Amniotic epithelial cell (primary cell): ENCODE results near the gene CELF2.
A peak's percentile ranks its signal among the peaks of the same experiment; 100 is the strongest.

Source experiments
- DNase-seq: peaks from one replicate; pipeline ENCODE4 v3.0.0-alpha.2; 2010; ENCODE audit warnings: low read depth

CELF2 gene

DNA sequence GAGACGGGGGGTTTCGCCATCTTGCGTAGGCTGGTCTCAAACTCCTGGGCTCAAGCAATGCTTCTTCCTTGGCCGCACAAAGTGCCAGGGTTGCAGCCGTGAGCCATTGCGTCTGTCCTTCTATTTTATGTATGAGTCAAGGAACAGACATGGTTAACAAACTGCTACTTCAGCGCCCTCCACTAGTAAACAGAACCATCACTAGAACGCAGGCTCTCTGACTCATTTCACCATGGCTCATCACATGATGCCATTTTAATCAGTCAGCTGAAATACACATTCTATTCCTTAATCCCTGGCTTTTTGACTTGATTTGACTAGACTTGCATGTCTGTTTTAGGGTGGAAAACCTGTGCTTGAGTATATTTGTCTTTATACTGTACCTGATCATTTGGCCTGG lies 41.3 kb downstream of the CELF2 start:
- DNase-seq = peak; percentile 79

DNA sequence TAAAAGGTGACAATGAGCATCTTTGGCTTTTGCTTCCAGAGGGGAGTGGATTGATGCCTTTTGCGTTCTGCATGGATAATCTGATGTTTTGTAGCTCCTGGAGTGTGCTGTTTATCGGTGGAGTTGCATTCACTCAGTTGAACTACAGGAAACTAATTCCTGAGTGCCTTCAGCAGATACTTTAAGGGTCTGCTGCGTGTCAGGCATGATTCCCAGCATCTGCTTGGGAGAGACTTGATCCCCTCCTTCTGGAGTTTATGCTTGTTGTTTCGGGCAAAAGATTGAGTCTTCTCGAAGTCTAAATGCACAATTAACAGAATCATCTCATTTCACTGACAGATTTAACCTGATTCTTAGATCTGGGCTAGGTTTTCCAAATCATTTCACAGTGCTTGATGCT lies 46.2 kb downstream of the CELF2 start:
- DNase-seq = no peak

DNA sequence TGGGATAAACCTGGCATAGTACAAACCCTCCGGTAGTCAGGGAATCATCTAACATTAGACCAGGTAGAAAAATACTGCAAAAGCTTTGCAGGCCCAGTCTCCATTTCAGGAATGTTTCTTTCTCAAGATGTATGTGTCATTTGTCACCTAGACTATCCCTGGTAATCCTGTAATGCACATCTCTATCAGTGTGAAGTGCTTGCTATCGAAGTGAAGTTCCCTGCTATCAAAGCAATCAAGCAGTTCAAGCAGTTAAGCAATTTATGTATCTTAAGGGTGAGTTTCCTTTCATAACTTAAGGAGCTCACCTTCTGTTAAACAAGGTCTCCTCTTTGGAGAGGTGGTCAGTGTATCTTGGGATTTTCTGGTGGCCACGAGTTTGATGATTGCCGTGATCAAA lies 47.2 kb downstream of the CELF2 start:
- no peak for DNase-seq

DNA sequence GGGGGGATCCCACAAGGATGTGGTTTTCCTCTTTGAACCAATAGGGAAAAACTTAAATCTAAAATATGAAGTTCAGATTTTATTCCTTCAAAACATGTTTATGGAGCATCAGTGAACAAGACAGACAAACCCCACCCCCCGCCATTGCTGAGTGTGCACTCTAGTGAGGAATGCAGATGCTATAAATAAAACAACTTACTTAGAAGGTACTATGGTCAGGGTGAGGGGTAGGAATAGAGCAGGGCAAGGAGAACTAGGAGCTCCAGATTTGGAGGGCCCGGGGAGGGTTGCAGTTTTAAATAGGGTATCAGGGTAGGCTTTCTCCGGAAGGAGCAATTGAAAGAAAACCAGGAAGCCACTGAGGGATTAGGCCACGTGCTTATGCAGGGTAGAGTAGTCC lies 47.9 kb downstream of the CELF2 start:
- DNase-seq = no peak

DNA sequence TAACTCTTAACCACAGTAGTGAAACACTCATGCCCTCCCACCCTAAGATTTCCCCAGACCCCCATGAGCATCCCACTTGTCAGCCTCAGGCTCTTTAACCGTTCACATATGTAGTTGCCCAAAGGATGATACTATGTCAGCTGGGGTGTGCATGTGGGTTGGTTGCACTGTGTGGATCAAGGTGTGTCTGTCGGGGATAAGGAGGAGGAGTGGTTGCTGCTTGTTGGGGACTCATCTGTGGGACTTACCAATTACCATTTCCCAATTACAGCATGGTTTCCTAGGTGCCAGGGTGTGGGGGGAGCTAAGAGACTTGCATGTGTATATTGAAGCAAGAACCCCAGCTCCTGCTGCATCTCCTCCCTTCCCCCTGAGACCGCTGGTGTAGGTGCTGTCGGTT lies 48.8 kb downstream of the CELF2 start:
- no peak for DNase-seq

DNA sequence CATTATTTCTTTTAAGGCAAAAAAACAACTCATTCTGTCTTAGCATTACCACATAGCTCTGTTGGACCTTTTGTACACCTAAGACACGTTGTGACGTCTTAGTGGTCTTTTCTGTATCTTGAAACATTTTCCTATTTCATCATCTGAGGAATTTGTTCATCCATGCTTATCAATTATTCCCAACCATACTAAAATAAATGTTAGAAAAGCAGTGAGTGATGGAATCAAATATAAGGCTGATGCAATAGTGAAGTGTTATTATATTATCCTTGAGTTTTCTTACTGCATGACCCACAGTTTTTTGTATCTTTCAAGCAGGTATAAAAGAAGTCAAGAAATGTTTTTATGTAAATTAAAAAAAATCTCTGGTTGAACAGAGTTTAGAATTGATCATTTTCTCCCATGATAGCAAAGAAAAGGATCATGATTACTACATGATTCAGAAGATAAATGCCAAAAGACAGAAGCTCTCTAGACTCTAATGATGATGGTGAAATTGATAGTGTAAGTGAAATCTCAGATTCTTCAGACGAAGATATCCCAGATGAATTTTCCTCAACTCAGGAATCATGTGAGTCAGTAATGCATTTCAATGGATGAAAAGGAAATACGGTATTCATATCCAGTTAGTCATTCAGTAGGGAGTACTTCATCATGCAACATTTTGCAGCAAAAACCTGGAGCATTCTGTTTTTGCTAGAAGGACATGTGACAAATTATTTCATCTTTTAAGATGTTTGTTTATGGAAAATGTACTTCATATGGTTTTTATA lies 51.4 kb downstream of the CELF2 start:
- DNase-seq = no peak

DNA sequence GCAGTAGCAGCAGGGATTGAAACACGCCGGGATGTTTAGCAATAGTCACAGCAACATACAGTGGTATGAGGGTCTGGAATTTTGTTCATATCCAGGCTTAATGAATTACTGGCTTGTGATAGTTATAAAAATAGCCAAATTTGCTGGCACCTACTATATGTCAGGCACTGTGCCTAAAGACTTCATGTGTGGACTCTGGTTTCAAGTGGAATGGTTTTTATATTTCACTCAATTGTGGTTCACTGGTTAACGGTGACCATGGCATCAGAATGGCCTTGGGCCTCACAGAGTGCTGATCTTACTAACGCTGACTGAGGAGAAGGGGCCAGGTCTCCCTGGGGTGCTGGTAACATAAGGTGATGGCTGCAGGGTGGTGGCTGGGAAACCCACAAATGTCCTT lies 55.7 kb downstream of the CELF2 start:
- DNase-seq = no peak

DNA sequence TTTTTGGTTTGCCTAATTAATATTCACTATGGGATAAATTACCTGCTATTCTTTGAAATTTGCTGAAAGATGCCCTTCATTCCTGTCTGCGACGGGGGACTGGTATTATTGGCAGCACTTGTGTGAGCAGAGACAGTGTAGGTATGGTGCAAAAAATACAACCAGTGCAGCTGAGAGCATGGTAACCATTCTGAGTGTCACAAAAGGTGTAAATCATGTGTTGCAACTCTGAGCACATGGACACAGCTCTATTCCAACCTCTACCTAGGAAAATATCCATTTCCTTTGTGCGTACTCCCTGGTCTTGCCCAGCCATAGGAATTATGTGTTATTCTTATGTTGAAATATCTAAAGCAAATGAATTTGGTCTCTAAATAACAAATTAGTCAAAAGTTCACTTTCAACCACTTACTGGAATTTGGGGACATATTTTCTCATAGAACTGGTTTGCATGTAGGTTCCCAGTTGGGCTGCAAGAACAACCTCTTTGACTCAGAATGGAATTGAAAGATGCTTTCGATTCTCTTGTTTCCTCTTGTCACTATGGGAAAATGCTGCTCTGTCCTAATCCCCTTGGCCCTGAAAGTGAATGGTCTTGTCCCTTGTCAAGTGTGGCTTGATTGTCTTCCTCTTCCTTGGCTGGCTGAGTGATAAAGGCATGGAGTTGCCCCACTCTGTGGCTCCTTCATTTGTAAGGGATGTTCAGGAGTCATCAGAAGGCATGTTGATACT lies 57.0 kb downstream of the CELF2 start:
- DNase-seq = no peak

DNA sequence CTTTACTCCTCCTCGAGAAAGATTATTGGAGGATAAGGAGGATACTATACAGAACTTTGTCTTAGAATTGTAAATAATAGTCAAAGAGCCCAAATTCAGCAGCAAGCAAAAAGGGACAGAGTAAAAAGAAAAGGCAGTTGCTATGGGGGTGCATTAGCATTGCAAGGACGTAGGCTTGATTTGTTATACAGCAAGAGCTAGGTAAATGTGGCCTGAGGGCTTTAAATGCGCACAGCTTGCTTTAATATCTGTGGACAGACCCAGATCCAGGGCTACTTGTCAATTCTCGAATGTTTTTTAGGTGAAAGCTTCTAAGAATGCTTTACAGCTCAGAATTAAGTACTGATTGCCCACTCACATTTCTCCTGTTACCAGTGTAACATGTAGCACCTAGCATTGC lies 58.5 kb downstream of the CELF2 start:
- DNase-seq = no peak

DNA sequence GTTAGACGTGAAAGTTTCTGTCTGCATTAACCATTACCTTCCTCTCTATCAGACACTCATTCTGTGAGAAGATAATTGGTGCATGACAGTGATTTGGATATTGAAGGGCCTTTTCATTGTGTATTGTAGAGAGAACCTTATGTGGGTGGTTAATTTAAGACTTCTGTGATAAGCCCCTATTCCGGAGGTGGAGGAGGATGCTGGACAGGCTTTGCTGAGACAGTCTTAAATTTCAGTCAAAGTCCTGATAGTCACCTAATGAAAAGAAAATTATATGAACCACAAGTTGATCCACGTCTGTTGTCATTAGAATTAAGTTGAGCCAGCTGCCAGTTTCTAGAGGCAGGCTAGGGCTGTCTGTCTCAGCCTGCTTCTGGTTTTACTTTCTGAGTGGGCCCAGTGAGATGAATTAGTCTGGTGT lies 62.9 kb downstream of the CELF2 start:
- no peak for DNase-seq

DNA sequence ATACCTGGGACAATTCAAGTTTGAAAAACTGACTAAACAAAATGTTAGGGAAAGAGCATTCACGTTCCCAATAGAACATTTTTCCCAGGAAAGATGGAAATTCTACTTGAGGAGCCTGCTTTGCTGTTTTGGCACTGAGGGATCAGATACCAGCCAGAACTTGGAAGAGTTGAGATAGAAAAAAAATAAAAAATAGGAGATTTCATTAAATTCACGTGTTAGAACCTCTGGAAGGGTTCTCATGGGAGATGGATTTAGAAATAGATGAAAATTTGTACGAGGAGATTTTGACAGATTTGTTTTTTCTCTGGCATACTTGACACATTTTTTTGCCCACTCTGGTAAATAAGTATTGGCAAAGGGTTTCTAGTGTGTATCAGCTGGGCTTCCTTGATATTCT lies 63.7 kb downstream of the CELF2 start:
- DNase-seq = no peak

DNA sequence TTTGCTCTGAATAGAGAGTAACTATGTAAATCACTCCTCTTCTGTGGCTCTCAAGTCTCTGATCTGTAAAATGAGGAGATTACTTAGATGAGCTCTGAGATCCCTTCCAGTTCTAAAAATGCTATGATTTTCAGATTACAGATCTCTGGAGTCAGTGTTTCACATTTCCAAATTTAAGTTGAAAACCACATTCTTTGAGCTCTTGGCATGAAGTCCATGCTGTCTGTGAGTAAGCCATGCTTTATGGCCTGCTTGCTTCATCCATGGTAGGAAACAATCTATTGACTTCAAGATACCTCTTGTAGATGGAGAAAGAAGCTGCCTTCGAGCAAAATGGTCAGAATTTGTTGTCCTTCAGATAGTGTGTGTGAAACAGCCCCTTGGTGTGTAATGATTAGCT lies 64.9 kb downstream of the CELF2 start:
- DNase-seq = no peak

DNA sequence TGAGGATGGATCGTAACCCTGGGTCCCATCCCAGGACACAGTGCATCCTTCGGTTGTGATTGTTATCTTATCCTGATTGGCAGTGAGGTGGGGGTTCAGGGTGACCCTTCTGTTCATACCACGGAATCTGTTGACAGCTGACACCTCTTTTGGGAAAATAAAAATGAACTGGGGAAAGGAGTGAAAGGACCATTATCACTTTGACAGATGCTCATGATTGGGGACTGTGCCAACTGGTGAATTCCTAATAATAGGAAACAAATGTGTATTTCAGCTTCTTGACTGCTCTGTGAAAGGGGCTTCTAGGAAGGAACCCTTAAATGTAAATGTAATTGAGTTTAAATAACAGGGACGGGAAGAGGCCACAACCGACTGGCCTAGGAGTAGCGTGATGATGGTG lies 65.4 kb downstream of the CELF2 start:
- DNase-seq = no peak

DNA sequence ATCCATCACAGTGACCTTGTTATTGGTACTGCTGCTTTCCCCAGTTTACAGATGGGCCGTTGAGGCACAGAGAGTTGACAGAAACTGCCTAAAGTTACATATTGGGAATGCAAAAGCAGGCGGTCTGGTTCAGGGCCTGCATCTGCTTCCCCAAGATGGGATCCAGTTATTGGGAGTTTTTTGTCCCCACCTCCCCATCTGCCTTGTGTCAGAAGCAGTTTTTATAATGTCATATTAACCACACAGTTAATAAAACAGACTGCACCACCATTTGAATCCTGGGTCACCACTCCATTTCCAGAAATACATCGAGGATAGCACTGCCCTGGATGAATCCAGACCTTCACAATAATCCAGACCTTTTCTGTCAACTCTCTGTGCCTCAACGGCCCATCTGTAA lies 67.9 kb downstream of the CELF2 start:
- DNase-seq = no peak

DNA sequence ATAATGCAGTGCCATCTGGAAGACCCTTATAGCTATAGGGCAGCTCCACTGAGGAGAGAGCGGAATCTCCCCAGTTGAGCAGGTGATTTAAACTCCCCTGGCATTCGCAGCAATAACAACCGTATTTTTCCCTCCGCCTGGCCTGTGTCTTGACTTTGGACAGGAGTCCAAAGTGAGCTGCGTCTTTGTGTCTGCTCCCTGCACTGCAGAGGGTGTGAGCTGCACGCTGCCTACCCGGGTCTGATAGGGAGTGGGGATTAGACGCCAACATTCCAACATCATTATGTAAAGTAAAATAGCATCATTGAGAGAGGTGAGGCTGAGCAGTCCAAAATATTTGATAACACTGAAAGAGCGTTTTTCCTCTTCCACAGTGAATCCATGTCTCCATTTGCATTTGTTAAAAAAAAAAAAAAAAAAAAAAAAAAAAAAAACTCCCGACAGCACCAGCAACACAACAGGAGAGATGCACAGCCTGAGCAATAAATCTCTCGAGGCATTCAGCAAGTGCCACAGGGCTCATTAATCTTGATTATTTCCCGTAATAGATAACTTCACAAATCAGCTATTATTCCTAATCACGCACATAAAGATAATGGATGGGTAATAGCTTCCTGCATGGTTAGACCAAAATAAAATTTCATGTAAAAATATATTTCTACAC lies 68.6 kb downstream of the CELF2 start:
- DNase-seq = no peak

DNA sequence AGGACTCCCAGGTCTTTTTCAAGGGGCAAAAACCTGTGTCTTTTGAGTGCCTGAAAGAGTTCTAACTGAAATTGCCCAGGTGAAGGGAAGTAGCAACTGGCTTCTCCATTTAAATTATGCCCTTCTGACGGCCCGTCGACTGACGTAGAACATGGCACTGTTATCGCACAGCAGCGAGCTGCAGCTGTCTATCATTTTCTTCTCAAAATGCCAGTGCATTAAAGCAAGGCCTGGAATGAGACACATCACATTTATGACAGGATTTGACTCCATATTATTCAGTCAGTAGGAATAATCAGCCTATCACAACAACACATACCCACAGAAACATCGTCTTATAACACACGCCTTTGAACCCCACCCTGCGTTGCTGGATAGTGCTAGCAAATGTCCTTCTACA lies 69.7 kb downstream of the CELF2 start:
- DNase-seq = no peak

DNA sequence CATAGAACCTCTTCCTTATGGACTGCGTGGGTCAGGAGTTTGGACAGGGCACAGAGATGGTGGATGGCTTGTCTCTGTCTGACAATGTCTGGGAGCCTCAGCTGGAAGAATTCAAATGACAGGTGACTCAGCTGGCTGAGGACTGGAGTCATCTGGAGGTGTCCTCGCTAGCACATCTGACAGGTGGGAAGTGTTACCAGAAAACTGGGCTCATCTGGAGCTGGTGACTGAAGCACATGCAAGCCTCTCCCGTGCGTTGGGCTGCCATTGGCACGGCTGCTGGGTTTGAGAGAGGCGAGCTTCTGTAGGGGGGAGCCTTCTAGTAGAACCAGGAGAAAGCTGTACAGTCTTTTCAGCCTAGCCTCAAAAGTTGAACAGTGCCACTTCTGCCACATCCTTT lies 71.0 kb downstream of the CELF2 start:
- DNase-seq = no peak

DNA sequence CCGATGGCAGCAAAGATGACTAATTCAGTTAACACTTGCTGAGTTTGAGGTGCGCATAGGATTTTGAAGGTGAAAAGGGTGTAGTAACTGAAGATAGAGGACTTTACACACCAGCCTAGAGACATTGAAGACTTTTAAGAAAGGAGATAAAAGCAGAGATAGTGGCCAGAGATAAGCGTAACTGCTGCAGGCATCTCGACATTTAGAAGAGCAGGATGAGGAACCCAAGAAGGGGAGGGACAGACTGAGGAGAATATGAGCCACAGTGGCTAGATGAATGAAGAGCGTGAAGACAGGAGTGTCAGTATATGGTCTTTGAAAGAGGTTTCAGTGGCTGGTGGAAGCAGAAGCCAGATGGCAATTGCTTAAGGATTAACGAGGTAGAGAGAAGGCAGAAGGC lies 71.6 kb downstream of the CELF2 start:
- DNase-seq = no peak

DNA sequence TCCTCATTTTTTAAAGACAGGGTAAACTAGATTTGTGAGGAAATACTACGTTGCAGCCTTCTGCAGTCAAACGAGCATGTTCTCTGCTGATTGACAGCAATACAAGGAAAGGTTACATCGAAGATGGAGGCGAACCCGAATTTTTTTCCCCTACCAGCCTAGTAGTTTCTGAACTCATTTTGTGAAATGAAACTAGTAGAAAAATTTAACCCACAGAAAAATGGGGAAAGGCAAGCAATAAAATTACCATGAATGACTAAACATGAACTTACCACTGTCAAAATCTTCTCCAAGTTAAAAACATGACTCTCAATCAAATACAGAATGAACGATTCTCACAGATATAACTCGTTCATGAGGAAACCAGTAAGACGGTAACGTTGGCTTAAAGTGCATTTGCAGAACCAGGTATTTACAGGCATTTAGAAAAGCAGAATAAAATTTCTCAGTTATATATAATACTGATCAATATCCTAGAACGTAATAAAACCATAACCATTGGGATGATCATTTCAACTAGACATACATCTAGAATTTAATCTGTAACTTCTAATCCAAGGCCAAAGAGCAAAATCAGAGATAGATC lies 73.9 kb downstream of the CELF2 start:
- DNase-seq = no peak

DNA sequence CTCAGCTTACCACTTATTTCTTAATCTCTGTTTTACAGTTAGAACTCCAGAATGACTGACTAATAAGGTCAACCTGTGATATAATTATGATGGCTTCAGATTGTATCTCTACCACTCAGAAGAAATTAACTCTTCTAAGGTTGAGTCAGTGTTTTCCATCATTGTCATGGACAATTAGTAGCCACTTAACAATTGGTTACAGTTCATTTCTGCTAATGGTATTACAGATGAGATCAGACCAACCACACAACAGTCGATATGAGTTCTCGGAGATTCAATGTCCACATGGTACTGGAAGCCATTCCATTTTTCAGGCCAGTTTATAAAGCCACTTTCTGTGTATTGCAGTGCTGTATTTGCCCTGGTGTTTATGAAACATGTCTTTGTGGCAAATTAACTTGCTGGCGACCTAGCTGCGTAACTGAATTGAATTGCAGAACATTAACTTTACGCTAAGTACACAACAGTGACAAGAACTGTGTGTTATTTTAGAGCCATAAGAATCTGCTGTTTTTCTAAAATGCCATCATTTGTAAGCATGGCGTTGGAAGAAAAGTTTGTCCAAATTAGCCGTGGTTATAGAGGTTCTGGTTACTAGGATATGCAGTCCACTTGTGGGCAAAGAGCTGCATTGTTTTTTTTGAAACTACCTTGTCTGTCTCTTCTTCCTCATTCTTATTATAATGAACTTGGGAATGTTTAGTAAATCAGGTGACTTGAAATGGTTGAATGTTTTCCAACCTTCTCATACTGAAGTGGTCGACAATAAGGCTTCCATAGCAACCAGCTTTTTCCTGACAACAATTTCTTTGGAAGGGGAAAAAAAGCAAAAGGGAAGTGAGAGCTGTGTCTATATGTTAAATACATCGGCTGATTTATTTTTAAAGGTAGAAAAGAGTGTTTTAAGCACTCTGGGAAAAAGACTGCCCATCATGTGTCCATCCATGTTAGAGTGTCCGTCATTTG lies 76.4 kb downstream of the CELF2 start:
- no peak for DNase-seq

DNA sequence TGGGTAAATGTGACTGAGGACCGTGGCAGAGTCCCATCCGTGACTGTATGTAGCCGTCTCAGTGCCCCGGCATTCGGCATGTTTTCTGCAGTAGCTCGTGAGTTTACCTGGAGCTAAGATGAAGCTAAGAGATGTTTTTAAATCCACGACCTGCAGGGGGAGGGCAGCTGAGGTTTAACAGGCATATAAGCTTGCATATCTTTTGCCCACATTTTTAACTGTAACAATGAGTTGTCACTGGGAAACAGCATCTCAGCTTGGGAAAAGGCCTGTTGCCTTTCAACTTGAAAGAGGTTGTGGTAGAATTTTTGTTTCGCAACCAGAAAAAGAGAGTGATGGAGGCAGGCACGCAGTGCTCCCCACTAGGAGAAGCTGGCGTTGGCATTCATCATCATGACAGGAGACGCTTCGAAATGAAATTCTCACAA lies 77.7 kb downstream of the CELF2 start:
- peak; percentile 78 for DNase-seq

DNA sequence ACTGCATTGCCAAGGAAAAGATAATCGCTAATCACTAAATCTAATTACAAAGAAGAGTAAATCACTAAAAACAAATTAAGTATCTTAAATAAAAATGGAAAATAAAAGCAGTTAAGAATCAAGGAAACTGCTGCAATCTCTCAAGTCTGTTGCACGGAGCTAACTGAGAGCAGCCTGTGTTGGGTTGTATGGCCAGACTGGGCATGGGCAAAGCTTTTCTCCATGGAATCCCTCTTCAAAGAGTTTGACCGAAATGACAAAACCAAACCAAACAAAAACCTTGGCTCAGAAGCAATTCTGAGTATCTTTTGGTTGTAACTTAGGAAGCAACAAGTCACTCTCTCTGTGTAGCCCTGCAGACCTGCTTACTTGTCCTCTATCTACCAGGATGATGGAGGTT lies 78.8 kb downstream of the CELF2 start:
- DNase-seq = no peak
